K562 (cell line): ENCODE data around the gene HSD3B7. TPM values are rescaled to one million over a fixed set of nuclear protein-coding genes. Genes with fewer than 3 reads are reported as not detected.

Source experiments
- BACH1 ChIP-seq: fragments of 200-800 bp; sonication (Bioruptor generic); IDR thresholded peaks from 2 replicates; pipeline ENCODE4 v1.6.1; 2016; ENCODE audit warnings: missing genetic modification characterization, missing compliant biosample characterization
- DMBX1 ChIP-seq: fragments of 250-450 bp; sonication (Bioruptor Pico); IDR thresholded peaks from 2 replicates; pipeline ENCODE4 v1.8.0; 2022; ENCODE audit warnings: inconsistent platforms, mild to moderate bottlenecking, moderate library complexity, borderline replicate concordance
- EWSR1 ChIP-seq: fragments of 450-650 bp; IDR thresholded peaks from 2 replicates; pipeline ENCODE4 v1.6.1; 2018; ENCODE audit warnings: borderline replicate concordance, mild to moderate bottlenecking, low read depth, moderate library complexity; ENCODE audit not compliant: partially characterized antibody
- HCFC1 ChIP-seq: IDR thresholded peaks from 2 replicates; pipeline ENCODE4 v1.6.1; 2012; ENCODE audit warnings: low read depth, low read length, improper control_type of control experiment
- HSF4 ChIP-seq: fragments of 250-450 bp; sonication (Bioruptor Pico); IDR thresholded peaks from 2 replicates; pipeline ENCODE4 v2.1.2; 2022; ENCODE audit warnings: mild to moderate bottlenecking, moderate library complexity, borderline replicate concordance
- MEF2A ChIP-seq: IDR thresholded peaks from 2 replicates; pipeline ENCODE4 v1.6.1; 2011; ENCODE audit warnings: low read depth, mild to moderate bottlenecking, low read length, moderate library complexity; ENCODE audit not compliant: control insufficient read depth
- NFE2 ChIP-seq: IDR thresholded peaks from 2 replicates; pipeline ENCODE4 v1.6.1; 2014; ENCODE audit warnings: antibody characterized with exemption, low read depth
- PKNOX1 ChIP-seq: fragments of 450-650 bp; IDR thresholded peaks from 2 replicates; pipeline ENCODE4 v1.6.1; 2016
- SMC3 ChIP-seq: conservative IDR thresholded peaks from 2 replicates; pipeline ENCODE4 v1.6.1; 2011; ENCODE audit warnings: low read depth, low read length, improper control_type of control experiment; ENCODE audit not compliant: insufficient read depth
- ZNF174 ChIP-seq: fragments of 250-450 bp; sonication (Bioruptor Pico); IDR thresholded peaks from 2 replicates; pipeline ENCODE4 v1.4.0; 2020; ENCODE audit warnings: mild to moderate bottlenecking
- ZNF512 ChIP-seq: IDR thresholded peaks from 2 replicates; pipeline ENCODE4 v1.6.1; 2016; ENCODE audit warnings: missing genetic modification characterization, missing compliant biosample characterization
- ZNF655 ChIP-seq: fragments of 250-450 bp; sonication (Bioruptor Pico); IDR thresholded peaks from 2 replicates; pipeline ENCODE4 v1.5.0; 2021
- ZNF764 ChIP-seq: fragments of 250-450 bp; sonication (Bioruptor Pico); IDR thresholded peaks from 2 replicates; pipeline ENCODE4 v1.4.0; 2020; ENCODE audit warnings: low read depth, mild to moderate bottlenecking, moderate library complexity
- polyA plus RNA-seq, 8 experiments: library from polyadenylated mRNA; depleted of rRNA in 4 of 8; stranded (reverse) in 5 of 8; unstranded in 3 of 8; fragments of >200 nt; fragmentation: Nextera tagmentation in 2 of 8; fragmentation: Illumina TruSeq in 1 of 8; extraction: Ambion mirVana in 2 of 8; extraction: Trizol in 1 of 8; gene quantifications; 2 replicates each; pipeline versions ENCODE4 v1.2.1 to v1.2.3, GENCODE V29; 2011 to 2014; ENCODE audit warnings: inconsistent platforms in 1 of 8, missing spikeins in 1 of 8
- total RNA-seq, 7 experiments: library from RNA; depleted of rRNA in 6 of 7; stranded (reverse); fragments of >200 nt in 6 of 7; fragmentation: Illumina TruSeq in 2 of 7; extraction: Trizol in 2 of 7; gene quantifications; 2 replicates each; pipeline versions ENCODE4 v1.2.1 to v1.2.3, GENCODE V29; 2011 to 2021; ENCODE audit warnings: low replicate concordance in 1 of 7
- TF ChIP-seq, protein P1 (sequence below): fragments of 250-450 bp; sonication (Bioruptor Pico); IDR thresholded peaks from 2 replicates; pipeline ENCODE4 v1.4.0; 2020; ENCODE audit warnings: mild to moderate bottlenecking, moderate library complexity
- TF ChIP-seq, protein P2 (sequence below): sonication (generic); formaldehyde crosslinking; IDR thresholded peaks from 2 replicates; pipeline ENCODE4 v1.8.0; 2023; ENCODE audit warnings: mild to moderate bottlenecking, missing genetic modification reagents

HSD3B7 gene
- total and polyA plus RNA-seq, 9 of the 15 experiments (the other 6 are each of a cell fraction or from before 2014, with no cell fraction given) = 5.4 to 49.1 (median 23.0) TPM

GRCh38 chr16:30948667-30949649 lies 36.0 kb upstream of the HSD3B7 start, which contains the start of gene ORAI3 (continued):
- TF ChIP-seq, protein P1, sequence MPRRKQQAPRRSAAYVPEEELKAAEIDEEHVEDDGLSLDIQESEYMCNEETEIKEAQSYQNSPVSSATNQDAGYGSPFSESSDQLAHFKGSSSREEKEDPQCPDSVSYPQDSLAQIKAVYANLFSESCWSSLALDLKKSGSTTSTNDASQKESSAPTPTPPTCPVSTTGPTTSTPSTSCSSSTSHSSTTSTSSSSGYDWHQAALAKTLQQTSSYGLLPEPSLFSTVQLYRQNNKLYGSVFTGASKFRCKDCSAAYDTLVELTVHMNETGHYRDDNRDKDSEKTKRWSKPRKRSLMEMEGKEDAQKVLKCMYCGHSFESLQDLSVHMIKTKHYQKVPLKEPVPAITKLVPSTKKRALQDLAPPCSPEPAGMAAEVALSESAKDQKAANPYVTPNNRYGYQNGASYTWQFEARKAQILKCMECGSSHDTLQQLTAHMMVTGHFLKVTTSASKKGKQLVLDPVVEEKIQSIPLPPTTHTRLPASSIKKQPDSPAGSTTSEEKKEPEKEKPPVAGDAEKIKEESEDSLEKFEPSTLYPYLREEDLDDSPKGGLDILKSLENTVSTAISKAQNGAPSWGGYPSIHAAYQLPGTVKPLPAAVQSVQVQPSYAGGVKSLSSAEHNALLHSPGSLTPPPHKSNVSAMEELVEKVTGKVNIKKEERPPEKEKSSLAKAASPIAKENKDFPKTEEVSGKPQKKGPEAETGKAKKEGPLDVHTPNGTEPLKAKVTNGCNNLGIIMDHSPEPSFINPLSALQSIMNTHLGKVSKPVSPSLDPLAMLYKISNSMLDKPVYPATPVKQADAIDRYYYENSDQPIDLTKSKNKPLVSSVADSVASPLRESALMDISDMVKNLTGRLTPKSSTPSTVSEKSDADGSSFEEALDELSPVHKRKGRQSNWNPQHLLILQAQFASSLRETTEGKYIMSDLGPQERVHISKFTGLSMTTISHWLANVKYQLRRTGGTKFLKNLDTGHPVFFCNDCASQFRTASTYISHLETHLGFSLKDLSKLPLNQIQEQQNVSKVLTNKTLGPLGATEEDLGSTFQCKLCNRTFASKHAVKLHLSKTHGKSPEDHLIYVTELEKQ = no peak
- TF ChIP-seq ZNF174 (CRISPR knock-in tag) (no peak), MEF2A (no peak), PKNOX1 (no peak), ZNF512 (tag) (no peak), HSF4 (CRISPR knock-in tag) (no peak), NFE2 (no peak), ZNF764 (no peak), DMBX1 (CRISPR knock-in tag) (no peak), HCFC1 (no peak), EWSR1 (no peak), ZNF655 (no peak), SMC3 (no peak), BACH1 (tag) (no peak)
- TF ChIP-seq, protein P2, sequence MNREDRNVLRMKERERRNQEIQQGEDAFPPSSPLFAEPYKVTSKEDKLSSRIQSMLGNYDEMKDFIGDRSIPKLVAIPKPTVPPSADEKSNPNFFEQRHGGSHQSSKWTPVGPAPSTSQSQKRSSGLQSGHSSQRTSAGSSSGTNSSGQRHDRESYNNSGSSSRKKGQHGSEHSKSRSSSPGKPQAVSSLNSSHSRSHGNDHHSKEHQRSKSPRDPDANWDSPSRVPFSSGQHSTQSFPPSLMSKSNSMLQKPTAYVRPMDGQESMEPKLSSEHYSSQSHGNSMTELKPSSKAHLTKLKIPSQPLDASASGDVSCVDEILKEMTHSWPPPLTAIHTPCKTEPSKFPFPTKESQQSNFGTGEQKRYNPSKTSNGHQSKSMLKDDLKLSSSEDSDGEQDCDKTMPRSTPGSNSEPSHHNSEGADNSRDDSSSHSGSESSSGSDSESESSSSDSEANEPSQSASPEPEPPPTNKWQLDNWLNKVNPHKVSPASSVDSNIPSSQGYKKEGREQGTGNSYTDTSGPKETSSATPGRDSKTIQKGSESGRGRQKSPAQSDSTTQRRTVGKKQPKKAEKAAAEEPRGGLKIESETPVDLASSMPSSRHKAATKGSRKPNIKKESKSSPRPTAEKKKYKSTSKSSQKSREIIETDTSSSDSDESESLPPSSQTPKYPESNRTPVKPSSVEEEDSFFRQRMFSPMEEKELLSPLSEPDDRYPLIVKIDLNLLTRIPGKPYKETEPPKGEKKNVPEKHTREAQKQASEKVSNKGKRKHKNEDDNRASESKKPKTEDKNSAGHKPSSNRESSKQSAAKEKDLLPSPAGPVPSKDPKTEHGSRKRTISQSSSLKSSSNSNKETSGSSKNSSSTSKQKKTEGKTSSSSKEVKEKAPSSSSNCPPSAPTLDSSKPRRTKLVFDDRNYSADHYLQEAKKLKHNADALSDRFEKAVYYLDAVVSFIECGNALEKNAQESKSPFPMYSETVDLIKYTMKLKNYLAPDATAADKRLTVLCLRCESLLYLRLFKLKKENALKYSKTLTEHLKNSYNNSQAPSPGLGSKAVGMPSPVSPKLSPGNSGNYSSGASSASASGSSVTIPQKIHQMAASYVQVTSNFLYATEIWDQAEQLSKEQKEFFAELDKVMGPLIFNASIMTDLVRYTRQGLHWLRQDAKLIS = no peak
